ENCODE results near the gene PNPLA1. TPM values are rescaled to one million over a fixed set of nuclear protein-coding genes. Genes with fewer than 3 reads are reported as not detected.

The PNPLA1 gene
- total RNA-seq, 1 donor from 2014 or later: not detected

DNA sequence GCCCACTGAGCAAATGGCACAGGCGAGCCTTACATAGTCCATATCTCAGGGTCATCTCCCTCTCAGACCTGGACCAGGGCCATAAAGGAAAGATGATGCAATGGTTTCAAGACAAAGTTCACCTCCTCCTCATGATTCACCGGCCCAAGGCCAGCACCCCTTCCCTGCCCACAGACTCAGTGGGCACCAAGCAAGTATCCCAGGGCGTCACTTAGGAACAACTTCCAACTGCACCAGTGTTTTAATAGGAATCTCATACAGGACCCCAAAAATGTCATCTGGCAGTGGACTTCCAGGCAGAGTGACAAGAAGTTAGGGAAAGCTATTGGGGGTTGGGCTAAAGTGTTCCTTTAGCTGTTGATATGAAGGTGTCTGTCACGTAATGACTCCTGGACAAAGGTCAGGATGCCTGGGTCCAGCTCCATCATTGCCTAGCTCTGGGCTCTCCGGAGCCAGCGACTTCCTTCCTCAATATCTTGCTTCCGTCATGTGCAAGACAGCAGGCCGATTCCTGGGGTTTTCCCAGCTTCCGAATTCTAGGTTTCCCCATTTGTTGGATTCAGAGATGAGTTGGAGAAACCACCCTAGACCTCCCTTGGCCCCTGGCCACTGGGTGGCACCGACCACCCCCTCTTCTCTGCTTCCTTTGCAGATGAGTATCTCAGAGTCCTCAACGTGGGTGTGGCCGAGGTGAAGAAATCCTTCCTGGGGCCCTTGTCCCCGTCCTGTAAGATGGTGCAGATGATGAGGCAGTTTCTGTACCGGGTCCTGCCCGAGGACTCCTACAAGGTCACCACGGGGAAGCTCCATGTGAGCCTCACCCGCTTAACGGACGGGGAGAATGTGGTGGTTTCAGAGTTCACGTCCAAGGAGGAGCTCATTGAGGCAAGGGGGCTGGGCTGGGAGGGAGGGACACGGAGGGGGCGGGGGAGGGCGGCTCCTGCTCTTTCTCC is 21.1 kb downstream of the PNPLA1 start:
- DNase-seq (ENCODE audit: low read depth): no peak
- Histone ChIP-seq H3K36me3 (ENCODE audit: control insufficient read depth, insufficient read depth, low read length) (no peaks in the 10 kb centered on the region), H3K27me3 (ENCODE audit: control insufficient read depth, insufficient read depth, low read length) (peaks cover 5% of the 10 kb centered on the region), H3K4me3 (ENCODE audit: low read depth, low read length) (no peak overlapping the region)
- TF ChIP-seq, protein P1, sequence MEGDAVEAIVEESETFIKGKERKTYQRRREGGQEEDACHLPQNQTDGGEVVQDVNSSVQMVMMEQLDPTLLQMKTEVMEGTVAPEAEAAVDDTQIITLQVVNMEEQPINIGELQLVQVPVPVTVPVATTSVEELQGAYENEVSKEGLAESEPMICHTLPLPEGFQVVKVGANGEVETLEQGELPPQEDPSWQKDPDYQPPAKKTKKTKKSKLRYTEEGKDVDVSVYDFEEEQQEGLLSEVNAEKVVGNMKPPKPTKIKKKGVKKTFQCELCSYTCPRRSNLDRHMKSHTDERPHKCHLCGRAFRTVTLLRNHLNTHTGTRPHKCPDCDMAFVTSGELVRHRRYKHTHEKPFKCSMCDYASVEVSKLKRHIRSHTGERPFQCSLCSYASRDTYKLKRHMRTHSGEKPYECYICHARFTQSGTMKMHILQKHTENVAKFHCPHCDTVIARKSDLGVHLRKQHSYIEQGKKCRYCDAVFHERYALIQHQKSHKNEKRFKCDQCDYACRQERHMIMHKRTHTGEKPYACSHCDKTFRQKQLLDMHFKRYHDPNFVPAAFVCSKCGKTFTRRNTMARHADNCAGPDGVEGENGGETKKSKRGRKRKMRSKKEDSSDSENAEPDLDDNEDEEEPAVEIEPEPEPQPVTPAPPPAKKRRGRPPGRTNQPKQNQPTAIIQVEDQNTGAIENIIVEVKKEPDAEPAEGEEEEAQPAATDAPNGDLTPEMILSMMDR (IDR thresholded peaks at IDR 0.05; ENCODE audit: insufficient read depth, low read length, poor library complexity, severe bottlenecking): no peak

DNA sequence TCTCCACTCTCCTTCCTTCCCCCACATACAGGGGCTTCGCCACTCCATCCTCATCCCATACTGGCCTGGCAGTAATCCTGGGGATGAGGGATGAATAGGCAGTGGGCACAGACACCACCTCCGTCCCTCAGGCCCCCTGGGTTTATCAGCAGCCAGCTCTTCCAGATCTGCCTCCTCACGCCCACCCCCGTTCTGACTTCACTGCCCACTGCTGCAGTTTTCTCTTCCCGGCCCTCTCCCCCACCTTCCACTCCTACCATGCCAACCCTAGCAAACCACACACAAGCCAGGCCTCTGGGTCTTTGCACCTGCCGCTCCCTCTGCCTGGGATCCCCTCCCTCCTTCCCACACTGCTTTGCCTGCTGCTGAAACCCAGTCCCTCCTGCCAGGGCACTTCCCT is 22.3 kb downstream of the PNPLA1 start:
- no peaks in the 10 kb centered on the region for H3K36me3 ChIP-seq (ENCODE audit: control insufficient read depth, insufficient read depth, low read length)
- DNase-seq (ENCODE audit: low read depth): no peak
- H3K27me3 ChIP-seq (ENCODE audit: control insufficient read depth, insufficient read depth, low read length): peaks cover 2% of the 10 kb centered on the region
- TF ChIP-seq, protein P1 (IDR thresholded peaks at IDR 0.05; ENCODE audit: insufficient read depth, low read length, poor library complexity, severe bottlenecking): no peak
- H3K4me3 ChIP-seq (ENCODE audit: low read depth, low read length): no peak overlapping the region

DNA sequence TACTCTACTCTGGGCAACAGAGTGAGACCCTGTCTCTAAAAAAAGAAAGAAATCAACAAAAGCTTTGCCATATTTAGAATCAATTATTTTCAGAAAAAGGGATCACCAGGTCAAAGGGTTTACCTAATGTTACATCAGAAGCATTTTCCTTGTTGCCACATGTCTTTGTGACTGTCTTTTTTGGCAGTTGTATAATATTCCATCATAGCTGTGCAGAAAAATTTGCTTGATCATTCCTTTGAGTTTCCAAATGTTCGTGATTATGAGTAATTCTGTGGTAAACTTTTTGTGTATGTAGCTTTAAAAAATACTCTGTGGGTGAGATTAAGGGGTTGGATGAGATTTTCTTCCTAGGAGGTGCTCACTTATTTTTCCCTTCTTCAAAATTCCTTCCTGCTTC is 26.4 kb downstream of the PNPLA1 start:
- H3K27me3 ChIP-seq (ENCODE audit: control insufficient read depth, insufficient read depth, low read length): peaks cover 6% of the 10 kb centered on the region
- H3K4me3 ChIP-seq (ENCODE audit: low read depth, low read length): no peak overlapping the region
- TF ChIP-seq, protein P1 (IDR thresholded peaks at IDR 0.05; ENCODE audit: insufficient read depth, low read length, poor library complexity, severe bottlenecking): no peak
- no peaks in the 10 kb centered on the region for H3K36me3 ChIP-seq (ENCODE audit: control insufficient read depth, insufficient read depth, low read length)
- DNase-seq (ENCODE audit: low read depth): no peak

DNA sequence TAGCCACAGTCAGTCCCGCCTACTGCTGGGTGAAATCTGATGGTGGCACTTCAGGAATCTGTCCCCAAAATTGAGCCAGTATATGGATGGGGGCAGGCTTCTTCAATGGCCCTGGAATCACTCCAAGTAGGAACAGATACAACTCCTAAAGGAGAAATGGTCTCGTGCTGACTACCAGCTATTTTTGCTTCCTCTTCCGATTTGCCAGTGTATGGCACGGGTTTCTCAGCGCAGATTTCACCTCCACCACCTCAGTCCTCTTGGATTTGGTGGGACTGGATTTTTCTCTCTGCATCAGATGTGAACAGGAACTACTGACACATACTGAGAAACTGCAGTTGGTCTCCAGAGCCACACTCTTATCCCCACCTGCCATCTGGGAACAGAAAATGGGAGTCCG is 27.2 kb downstream of the PNPLA1 start:
- DNase-seq (ENCODE audit: low read depth): no peak
- TF ChIP-seq, protein P1 (IDR thresholded peaks at IDR 0.05; ENCODE audit: insufficient read depth, low read length, poor library complexity, severe bottlenecking): no peak
- no peak overlapping the region for H3K4me3 ChIP-seq (ENCODE audit: low read depth, low read length)

DNA sequence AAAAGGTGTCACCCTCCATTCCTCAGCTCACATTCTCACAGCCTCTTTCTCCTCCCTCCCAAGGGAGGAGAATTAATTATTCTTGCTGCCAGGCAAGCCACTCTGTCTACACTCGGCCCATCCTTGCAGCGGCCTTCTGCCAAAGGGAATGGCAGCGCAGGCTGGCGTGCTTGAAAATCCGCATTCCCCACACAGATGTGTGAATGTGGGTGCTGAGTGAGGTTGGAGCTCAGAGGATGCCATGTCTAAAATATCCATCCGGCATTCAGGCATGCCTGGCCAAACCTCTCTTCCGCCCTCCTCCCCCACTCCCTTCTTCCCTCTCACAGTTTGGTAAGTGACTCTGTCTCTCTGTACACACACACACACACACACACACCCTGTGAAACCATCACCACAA is 27.7 kb downstream of the PNPLA1 start:
- TF ChIP-seq, protein P1 (IDR thresholded peaks at IDR 0.05; ENCODE audit: insufficient read depth, low read length, poor library complexity, severe bottlenecking): no peak
- no peak for DNase-seq (ENCODE audit: low read depth)
- H3K27me3 ChIP-seq (ENCODE audit: control insufficient read depth, insufficient read depth, low read length): peaks cover 8% of the 10 kb centered on the region
- H3K36me3 ChIP-seq (ENCODE audit: control insufficient read depth, insufficient read depth, low read length): no peaks in the 10 kb centered on the region
- no peak overlapping the region for H3K4me3 ChIP-seq (ENCODE audit: low read depth, low read length)

More for the DNA sequence above, 27.2 kb downstream of the PNPLA1 start:
- Histone ChIP-seq H3K36me3 (ENCODE audit: control insufficient read depth, insufficient read depth, low read length) (no peaks in the 10 kb centered on the region), H3K27me3 (ENCODE audit: control insufficient read depth, insufficient read depth, low read length) (peaks cover 8% of the 10 kb centered on the region)

All from kidney epithelial cell (primary cell).